Epithelial cell of esophagus (primary cell): Measurements from ENCODE around the gene WBP2NL.

Experiments used
- DNase-seq: peaks from one replicate; pipeline ENCODE4 v3.0.0; 2010; ENCODE audit warnings: low read depth
- H3K4me3 ChIP-seq: 2 replicates; pipeline ENCODE4 v1.5.1; 2011; ENCODE audit warnings: mild to moderate bottlenecking, low read length, control low read depth
- CTCF ChIP-seq: IDR thresholded peaks from 2 replicates; pipeline ENCODE4 v1.5.1; 2011; ENCODE audit warnings: low read depth, mild to moderate bottlenecking, low read length, control low read depth, inconsistent platforms; ENCODE audit not compliant: insufficient read depth; ENCODE audit errors: missing control alignments

Gene WBP2NL

DNA sequence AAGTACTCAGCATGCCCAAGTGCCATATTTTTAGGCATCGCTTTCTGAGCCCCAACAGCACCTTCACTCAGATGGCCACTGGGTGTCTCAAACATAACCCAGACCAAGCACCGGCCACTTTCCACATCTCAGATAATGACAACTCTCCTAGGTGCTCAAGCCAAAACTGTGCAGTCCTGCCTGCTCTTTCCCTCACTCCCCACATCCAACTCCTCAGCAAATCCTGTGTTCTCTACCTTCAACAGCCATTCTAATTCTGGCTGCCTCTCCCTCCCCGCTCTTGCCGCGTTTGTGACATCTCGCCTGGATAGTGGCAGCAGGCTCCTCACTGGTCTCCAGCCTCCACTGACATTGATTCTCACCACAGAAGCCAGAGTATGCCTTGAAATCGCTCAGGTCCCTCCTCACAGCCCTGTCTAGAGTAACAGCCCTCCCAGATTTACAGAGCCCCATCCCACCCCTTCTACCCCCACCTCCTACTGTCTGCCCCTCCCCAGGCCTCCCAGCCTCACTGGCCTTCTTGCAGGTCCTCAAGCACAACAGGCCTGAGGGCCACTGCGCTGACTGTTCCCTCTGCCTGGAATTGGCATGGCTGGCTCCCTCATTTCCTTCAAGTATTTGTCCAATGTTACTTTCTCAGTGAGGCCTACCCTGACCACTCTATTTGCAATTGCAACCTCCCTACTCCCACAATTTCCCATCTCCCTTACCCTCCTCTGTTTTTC lies 74.2 kb downstream of the WBP2NL start:
- no peak for TF ChIP-seq CTCF
- no peak overlapping the region for H3K4me3 ChIP-seq
- DNase-seq, result no peak

DNA sequence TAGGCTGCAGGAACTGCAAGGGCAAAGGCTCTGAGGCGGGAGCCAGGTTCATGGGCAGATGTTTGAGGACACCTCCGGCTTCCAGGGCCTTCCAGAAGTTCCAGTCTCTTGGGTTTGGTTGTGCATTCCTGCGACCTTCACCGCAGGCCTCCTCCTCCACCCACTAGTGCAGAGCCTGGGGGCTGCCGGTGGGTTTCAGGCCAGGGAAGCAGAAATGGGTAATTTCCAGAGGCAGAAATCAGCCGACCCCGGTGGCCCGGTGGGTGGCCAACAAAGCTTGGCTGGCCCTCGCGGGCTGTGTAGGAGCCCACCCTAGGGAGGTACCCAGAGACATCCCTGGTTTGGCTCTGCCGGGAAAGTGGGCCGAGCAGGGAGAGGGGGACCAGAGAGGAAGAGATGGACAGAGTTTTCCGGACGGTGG lies 75.0 kb downstream of the WBP2NL start:
- TF ChIP-seq CTCF, result no peak
- DNase-seq, result no peak
- peak overlapping the region; percentile 65 for H3K4me3 ChIP-seq

GRCh38 chr22:42074132-42074811 lies 75.7 kb downstream of the WBP2NL start, which contains the start of gene PHETA2:
Gene PHETA2, plus strand, starts transcription at chr22:42074248. Its CDS starts 3,046 bp downstream, at chr22:42077294.
- peak within 1 kb of the TSS; percentile 65 for H3K4me3 ChIP-seq
- DNase-seq, result peak; percentile 29
- peak; percentile 29 for TF ChIP-seq CTCF

DNA sequence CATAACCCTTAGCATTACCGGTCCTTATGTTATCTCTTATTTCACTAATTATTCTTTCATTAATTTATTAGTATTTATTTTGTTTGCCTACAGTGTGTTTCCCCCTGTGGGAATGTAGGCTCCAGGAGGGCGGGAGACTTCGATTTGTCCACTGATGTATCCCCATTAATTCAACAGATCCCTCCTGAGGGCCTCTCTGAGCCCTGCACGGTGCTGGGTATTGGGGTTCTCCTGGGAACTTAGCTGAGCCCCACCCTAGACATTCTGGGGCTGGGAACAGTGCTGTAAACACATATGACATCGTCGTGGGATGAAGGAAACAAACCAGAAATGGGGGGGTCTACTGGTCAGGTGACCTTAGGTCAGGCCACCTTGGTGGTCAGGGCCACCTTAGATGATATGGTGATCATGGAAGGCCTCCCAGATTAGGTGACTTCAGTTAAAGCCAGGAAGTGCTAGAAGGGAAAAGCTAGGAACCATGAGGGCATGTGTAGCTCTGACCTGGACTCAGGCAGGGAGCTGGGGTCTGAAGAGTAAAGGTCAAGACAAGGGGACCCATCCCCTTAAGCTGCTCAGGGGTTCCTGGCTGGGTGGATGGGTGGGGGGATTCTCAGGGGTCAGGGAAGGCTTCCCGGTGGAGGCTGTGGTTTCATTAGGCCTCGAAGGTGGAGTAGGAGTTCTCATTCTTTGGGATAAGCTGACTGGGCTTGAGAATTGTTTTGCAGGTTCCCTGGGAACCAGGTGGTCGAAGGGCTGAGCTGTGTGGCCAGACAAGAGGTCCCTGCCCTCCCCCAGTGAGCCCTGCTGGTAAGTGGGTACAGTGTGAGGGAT lies 76.5 kb downstream of the WBP2NL start:
- TF ChIP-seq CTCF, result no peak
- no peak for DNase-seq
- H3K4me3 ChIP-seq, result peak overlapping the region; percentile 65

DNA sequence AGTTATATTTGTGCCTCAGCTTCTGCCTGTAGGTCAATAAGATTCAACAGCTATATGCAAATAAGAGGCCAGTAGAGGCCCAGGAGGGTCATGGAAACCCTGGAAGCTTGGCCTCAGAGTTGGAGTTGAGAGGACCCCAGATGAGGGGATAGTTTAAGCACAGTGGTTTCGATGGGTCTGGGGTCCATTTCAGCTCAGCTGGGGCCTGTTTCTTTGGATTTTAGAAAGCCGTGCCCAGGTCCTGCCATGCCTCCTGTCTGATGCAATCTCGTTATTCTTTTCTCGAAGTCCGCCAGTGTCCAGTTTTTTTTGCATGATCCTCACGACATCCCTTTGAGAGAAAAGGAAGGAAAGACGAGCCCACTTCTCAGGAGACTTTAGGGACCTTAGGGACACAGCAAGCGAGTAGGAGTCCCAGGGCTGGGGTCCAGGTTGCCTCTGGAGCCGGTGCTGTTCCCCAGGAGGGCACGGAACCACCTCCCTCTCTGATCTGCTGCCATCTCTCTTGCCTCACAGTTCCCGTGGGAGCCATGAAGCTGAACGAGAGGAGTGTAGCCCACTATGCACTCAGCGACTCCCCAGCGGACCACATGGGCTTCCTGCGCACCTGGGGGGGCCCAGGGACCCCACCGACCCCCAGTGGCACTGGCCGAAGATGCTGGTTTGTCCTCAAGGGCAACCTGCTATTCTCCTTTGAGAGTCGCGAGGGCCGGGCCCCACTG lies 78.3 kb downstream of the WBP2NL start:
- DNase-seq, result no peak
- TF ChIP-seq CTCF, result no peak
- H3K4me3 ChIP-seq, result no peak overlapping the region

GRCh38 chr22:42077486-42078125 lies 79.0 kb downstream of the WBP2NL start:
- DNase-seq, result no peak
- H3K4me3 ChIP-seq, result no peak overlapping the region
- TF ChIP-seq CTCF, result no peak
